DND-41 (cell line): ENCODE results near the gene ATAD3A.
"Not testable (repeated sequence)": the region's sequence is repeated elsewhere in the genome, so short reads cannot be mapped to it uniquely, and the experiment has no call there.

ENCODE experiments used
- CTCF ChIP-seq: IDR thresholded peaks from 2 replicates; pipeline ENCODE4 v1.5.1; 2012; ENCODE audit warnings: borderline replicate concordance, low read length, moderate library complexity, mild to moderate bottlenecking; ENCODE audit not compliant: poor library complexity, severe bottlenecking; ENCODE audit errors: extremely low read depth
- EZH2 ChIP-seq: IDR thresholded peaks from 3 replicates; pipeline ENCODE4 v1.6.1; 2012; ENCODE audit warnings: borderline replicate concordance, low read depth, mild to moderate bottlenecking, moderate library complexity, low read length, inconsistent platforms; ENCODE audit not compliant: severe bottlenecking

GRCh38 chr1:1514376-1514775, 2.4 kb downstream of the ATAD3A start:
- TF ChIP-seq CTCF, EZH2: not testable (repeated sequence)
